Astrocyte (in vitro differentiated cells and primary cell): Measurements from ENCODE around the gene ILDR1. TPM values are rescaled to one million over a fixed set of nuclear protein-coding genes. Genes with fewer than 3 reads are reported as not detected.
A peak's percentile ranks its signal among the peaks of the same experiment; 100 is the strongest.

Experiments
- DNase-seq: peaks from one replicate; pipeline ENCODE4 v3.0.0-alpha.2; 2010; ENCODE audit warnings: low read depth
- FAIRE-seq: peaks from 2 replicates; lab custom pipeline; 2011; peaks lifted over from hg19 to GRCh38; lab: Jason Lieb, UNC
- H2AFZ ChIP-seq: 2 replicates; pipeline ENCODE4 v1.6.0; 2012; ENCODE audit warnings: low read depth, low read length, inconsistent platforms
- H3K27ac ChIP-seq: 2 replicates; pipeline ENCODE4 v1.5.1; 2011; ENCODE audit warnings: low read depth, low read length, inconsistent platforms
- H3K27me3 ChIP-seq: 2 replicates; pipeline ENCODE4 v1.6.0; 2011; ENCODE audit warnings: low read length, inconsistent platforms; ENCODE audit not compliant: insufficient read depth
- H3K36me3 ChIP-seq: 2 replicates; pipeline ENCODE4 v1.5.1; 2011; ENCODE audit warnings: low read length, inconsistent platforms; ENCODE audit not compliant: insufficient read depth
- H3K4me1 ChIP-seq: 2 replicates; pipeline ENCODE4 v1.5.1; 2011; ENCODE audit warnings: low read length, inconsistent platforms; ENCODE audit not compliant: insufficient read depth
- H3K4me2 ChIP-seq: 2 replicates; pipeline ENCODE4 v1.6.0; 2012; ENCODE audit warnings: low read length, inconsistent platforms
- H3K4me3 ChIP-seq: 2 replicates; pipeline ENCODE4 v1.5.1; 2011; ENCODE audit warnings: low read depth, mild to moderate bottlenecking, low read length, inconsistent platforms; ENCODE audit not compliant: insufficient read depth
- H3K79me2 ChIP-seq: 2 replicates; pipeline ENCODE4 v1.6.0; 2012; ENCODE audit warnings: mild to moderate bottlenecking, low read length, inconsistent platforms; ENCODE audit not compliant: insufficient read depth
- H3K9ac ChIP-seq: 2 replicates; pipeline ENCODE4 v1.6.0; 2012; ENCODE audit warnings: mild to moderate bottlenecking, low read length, inconsistent platforms
- H3K9me3 ChIP-seq: 2 replicates; pipeline ENCODE4 v1.5.1; 2012; ENCODE audit warnings: low read depth, mild to moderate bottlenecking, low read length, inconsistent platforms; ENCODE audit not compliant: insufficient read depth
- H4K20me1 ChIP-seq: 2 replicates; pipeline ENCODE4 v1.6.0; 2012; ENCODE audit warnings: low read length, inconsistent platforms; ENCODE audit not compliant: insufficient read depth
- H3K27ac Mint-ChIP-seq: one replicate; pipeline ENCODE4 v1.8.0; 2021; ENCODE audit warnings: mild to moderate bottlenecking, mixed read lengths; ENCODE audit not compliant: unreplicated experiment
- H3K27me3 Mint-ChIP-seq: one replicate; pipeline ENCODE4 v1.8.0; 2021; ENCODE audit warnings: low read depth, mixed read lengths; ENCODE audit not compliant: unreplicated experiment
- H3K36me3 Mint-ChIP-seq: one replicate; pipeline ENCODE4 v1.8.0; 2021; ENCODE audit warnings: low read depth, mixed read lengths; ENCODE audit not compliant: unreplicated experiment
- H3K4me1 Mint-ChIP-seq: one replicate; pipeline ENCODE4 v1.8.0; 2021; ENCODE audit warnings: low read depth, mixed read lengths; ENCODE audit not compliant: unreplicated experiment
- H3K4me3 Mint-ChIP-seq: one replicate; pipeline ENCODE4 v1.8.0; 2021; ENCODE audit warnings: mild to moderate bottlenecking, moderate library complexity, mixed read lengths; ENCODE audit not compliant: unreplicated experiment
- H3K9me3 Mint-ChIP-seq: one replicate; pipeline ENCODE4 v1.8.0; 2021; ENCODE audit warnings: mild to moderate bottlenecking, mixed read lengths; ENCODE audit not compliant: unreplicated experiment
- EZH2 ChIP-seq: IDR thresholded peaks from 2 replicates; pipeline ENCODE4 v1.6.1; 2012; ENCODE audit warnings: mild to moderate bottlenecking, low read length, inconsistent platforms; ENCODE audit not compliant: insufficient read depth
- total RNA-seq: library from RNA; stranded (reverse); gene quantifications from 2 replicates; pipeline ENCODE4 v1.2.1, GENCODE V29; 2021
- TF ChIP-seq, protein P1 (sequence below): IDR thresholded peaks from 2 replicates; pipeline ENCODE4 v1.5.1; 2011; ENCODE audit warnings: low read depth, mild to moderate bottlenecking, inconsistent platforms, low read length, moderate library complexity; ENCODE audit not compliant: insufficient read depth

Gene ILDR1
- total RNA-seq, 1 donor from 2014 or later: not detected

DNA sequence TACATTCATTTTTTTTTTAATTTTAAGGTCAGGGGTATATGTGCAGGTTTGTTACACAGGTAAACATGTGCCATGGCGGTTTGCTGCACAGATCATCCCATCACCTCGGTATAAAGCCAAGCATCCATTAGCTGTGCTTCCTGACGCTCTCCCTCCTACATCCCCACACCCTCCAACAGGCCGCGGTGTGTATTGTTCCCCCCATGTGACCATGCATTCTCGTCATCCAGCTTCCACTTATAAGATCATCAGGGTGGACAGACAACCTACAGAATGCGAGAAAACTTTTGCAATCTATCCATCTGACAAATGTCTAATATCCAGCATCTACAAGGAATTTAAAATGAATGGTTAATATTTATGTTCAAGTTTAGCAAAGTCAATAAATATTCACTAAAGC lies 19.4 kb downstream of the ILDR1 start:
- Histone ChIP-seq H3K27ac (no peak overlapping the region), H3K9ac (no peak overlapping the region), H3K9me3 (no peaks in the 10 kb centered on the region), H3K27me3 (peaks cover 2% of the 10 kb centered on the region), H3K4me3 (no peak overlapping the region), H3K4me1 (peaks cover 20% of the 10 kb centered on the region), H3K4me2 (peak overlapping the region; percentile 25), H2AFZ (no peak overlapping the region), H3K36me3 (no peaks in the 10 kb centered on the region), H3K79me2 (no peaks in the 10 kb centered on the region), H4K20me1 (no peaks in the 10 kb centered on the region)
- Mint-ChIP-seq H3K4me3 (no peak overlapping the region), H3K9me3 (no peaks in the 10 kb centered on the region), H3K27ac (no peak overlapping the region), H3K36me3 (no peaks in the 10 kb centered on the region), H3K27me3 (no peaks in the 10 kb centered on the region), H3K4me1 (peaks cover 48% of the 10 kb centered on the region)
- DNase-seq (no peak), FAIRE-seq (no peak)
- TF ChIP-seq, protein P1, sequence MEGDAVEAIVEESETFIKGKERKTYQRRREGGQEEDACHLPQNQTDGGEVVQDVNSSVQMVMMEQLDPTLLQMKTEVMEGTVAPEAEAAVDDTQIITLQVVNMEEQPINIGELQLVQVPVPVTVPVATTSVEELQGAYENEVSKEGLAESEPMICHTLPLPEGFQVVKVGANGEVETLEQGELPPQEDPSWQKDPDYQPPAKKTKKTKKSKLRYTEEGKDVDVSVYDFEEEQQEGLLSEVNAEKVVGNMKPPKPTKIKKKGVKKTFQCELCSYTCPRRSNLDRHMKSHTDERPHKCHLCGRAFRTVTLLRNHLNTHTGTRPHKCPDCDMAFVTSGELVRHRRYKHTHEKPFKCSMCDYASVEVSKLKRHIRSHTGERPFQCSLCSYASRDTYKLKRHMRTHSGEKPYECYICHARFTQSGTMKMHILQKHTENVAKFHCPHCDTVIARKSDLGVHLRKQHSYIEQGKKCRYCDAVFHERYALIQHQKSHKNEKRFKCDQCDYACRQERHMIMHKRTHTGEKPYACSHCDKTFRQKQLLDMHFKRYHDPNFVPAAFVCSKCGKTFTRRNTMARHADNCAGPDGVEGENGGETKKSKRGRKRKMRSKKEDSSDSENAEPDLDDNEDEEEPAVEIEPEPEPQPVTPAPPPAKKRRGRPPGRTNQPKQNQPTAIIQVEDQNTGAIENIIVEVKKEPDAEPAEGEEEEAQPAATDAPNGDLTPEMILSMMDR: no peak
- TF ChIP-seq EZH2: no peak

DNA sequence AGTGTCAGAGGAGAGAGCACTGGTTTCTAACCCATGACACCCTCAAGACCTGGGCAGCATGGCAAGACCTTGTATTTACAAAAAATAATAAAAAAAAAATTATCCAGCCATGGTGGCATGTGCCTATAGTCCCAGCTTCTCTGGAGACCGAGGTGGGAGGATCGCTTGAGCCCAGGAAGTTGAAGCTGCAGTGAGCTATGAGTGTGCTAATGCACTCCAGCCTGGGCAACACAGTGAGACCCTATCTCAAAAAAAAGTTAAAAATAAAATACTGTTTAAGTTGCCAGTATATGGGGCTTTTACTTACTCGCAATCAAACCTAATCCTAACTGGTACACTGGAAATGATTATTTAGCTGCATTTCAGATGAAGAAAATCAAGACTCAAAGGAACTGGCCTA lies 20.2 kb downstream of the ILDR1 start:
- H3K4me1 Mint-ChIP-seq: peaks cover 51% of the 10 kb centered on the region
- Histone ChIP-seq H2AFZ (no peak overlapping the region), H3K79me2 (no peaks in the 10 kb centered on the region), H3K36me3 (no peaks in the 10 kb centered on the region), H3K4me1 (peaks cover 20% of the 10 kb centered on the region), H3K9me3 (no peaks in the 10 kb centered on the region), H3K27me3 (peaks cover 2% of the 10 kb centered on the region), H3K9ac (no peak overlapping the region), H4K20me1 (no peaks in the 10 kb centered on the region), H3K27ac (no peak overlapping the region), H3K4me2 (no peak overlapping the region), H3K4me3 (no peak overlapping the region)
- no peaks in the 10 kb centered on the region for H3K27me3 Mint-ChIP-seq
- H3K27ac Mint-ChIP-seq: no peak overlapping the region
- FAIRE-seq (no peak), DNase-seq (no peak)
- TF ChIP-seq, protein P1: no peak
- TF ChIP-seq EZH2: no peak
- no peak overlapping the region for H3K4me3 Mint-ChIP-seq
- H3K36me3 Mint-ChIP-seq: no peaks in the 10 kb centered on the region
- H3K9me3 Mint-ChIP-seq: no peaks in the 10 kb centered on the region

DNA sequence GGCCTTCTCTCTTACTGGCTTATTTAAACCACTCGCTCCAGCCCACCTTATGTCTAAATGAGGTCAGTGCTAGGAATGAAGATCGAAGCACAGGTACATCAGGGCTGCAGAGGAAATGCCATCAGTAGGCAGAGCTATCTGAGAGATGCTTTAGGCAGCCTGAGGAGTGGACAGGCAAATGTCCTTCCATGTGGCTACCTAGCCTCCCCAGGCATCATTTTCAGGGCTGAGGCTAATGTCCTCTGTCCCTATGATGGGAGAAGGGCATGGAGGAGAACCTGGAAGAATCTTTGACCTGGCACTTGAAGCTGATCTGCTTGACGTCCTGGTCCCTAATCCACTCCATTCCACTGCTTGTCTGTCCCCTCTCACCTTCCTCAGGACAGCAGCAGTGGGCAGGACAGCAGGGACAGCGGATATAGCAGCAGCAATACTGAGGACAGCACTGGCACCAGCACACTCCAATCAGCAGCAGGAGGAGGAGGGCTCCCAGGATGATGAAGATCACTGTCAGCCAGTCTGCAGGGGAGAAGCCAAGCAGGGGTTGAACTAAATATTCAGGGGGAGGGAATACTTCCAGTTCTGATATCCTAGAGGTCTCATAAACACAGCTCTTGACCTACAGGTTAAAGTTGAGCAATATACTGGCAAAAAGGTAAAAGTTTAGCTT lies 21.0 kb downstream of the ILDR1 start:
- peaks cover 50% of the 10 kb centered on the region for H3K4me1 Mint-ChIP-seq
- no peaks in the 10 kb centered on the region for H3K27me3 Mint-ChIP-seq
- Histone ChIP-seq H4K20me1 (no peaks in the 10 kb centered on the region), H2AFZ (no peak overlapping the region), H3K36me3 (no peaks in the 10 kb centered on the region), H3K79me2 (no peaks in the 10 kb centered on the region), H3K27me3 (peaks cover 2% of the 10 kb centered on the region), H3K4me2 (no peak overlapping the region), H3K4me3 (no peak overlapping the region), H3K9me3 (no peaks in the 10 kb centered on the region), H3K27ac (no peak overlapping the region), H3K9ac (no peak overlapping the region), H3K4me1 (peaks cover 20% of the 10 kb centered on the region)
- no peak overlapping the region for H3K27ac Mint-ChIP-seq
- no peak for TF ChIP-seq EZH2
- TF ChIP-seq, protein P1: no peak
- no peak overlapping the region for H3K4me3 Mint-ChIP-seq
- no peaks in the 10 kb centered on the region for H3K9me3 Mint-ChIP-seq
- FAIRE-seq (no peak), DNase-seq (no peak)
- no peaks in the 10 kb centered on the region for H3K36me3 Mint-ChIP-seq
